Measurements from ENCODE around the gene CCDC136.

CCDC136 gene

DNA sequence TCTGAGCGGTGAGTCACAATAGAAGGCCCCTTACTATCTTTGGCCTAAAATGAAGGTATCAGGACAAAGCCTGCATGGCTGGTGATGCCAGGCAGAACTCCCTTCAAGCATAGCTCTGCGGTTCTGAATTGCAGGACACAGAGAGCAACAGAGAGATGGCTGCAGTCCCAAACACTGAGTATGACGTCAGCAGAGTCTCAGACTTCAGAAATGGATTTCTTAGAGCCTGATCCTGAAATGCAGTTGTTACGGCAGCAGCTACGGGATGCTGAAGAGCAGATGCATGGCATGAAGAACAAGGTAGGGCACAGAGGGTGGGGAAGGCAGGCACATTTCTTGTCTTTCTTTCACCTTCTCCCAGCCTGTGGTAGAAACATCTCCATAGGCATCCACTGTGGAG, 13.5 kb downstream of the CCDC136 start:
- DNase-seq (ENCODE audit: low spot score): no peak

GRCh38 chr7:128807191-128807590, 15.4 kb downstream of the CCDC136 start:
- DNase-seq (ENCODE audit: low spot score): no peak

GRCh38 chr7:128809363-128809762, 17.6 kb downstream of the CCDC136 start:
- DNase-seq (ENCODE audit: low spot score): no peak

- no peak for DNase-seq (ENCODE audit: low spot score)
These were observed 18.7 kb downstream of the CCDC136 start for GRCh38 chr7:128810473-128810872.

DNA sequence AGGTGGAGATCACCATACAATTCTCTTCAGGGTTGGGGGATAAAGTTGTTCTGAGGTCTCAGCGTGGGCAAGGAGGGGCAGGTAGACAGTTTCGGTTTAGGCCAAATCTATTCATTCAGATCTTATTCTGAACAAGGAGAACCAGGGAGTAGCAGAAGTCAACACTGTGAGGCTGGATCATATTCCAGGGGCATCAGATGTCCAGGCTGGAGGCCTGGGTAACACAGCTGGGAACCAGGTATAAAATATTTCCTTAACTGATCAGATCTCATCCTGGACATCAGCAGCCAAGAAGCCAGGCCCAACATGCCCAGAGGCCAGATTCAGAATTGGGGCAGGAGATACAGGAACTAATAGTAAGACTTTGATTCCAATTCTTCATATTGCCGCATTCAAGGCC, 19.2 kb downstream of the CCDC136 start:
- no peak for DNase-seq (ENCODE audit: low spot score)

DNA sequence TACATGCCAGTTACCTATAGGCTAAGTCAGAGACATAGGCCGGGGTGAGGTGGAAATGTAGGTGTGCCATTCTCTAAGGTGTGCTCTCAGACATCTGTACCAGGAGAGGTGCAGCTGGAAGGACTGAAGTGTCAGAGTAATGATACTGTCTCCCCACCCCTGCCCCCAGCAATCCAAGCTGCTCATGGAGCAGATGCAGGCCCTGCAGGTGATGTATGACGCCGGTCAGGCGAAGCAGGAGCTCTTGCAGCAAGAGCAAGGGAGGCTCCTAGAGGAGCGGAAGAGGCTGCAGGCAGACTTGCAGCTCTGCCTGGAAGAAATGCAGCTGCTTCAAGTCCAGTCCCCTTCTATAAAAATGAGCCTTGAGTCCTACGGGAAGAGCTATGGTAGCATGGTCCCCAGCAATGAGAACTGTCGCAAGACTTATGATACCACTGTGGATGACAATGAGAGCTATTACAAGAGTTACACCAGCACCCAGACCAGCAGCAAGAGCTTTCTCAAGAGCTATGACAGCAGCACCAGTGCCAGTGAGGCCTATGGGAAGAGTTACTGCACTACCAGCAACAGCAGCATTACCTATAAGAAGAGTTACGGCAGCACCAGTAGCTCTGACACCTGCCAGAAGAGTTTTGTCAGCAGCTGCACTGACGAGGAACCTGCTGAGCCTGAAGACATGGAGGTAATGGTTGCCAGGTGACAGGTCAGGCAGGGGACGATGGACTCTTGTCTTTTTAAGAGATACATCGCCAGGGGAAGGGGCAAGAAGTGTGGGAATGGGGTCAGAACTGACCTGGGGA, 20.1 kb downstream of the CCDC136 start:
- no peak for DNase-seq (ENCODE audit: low spot score)

GRCh38 chr7:128812514-128813168, 20.9 kb downstream of the CCDC136 start:
- no peak for DNase-seq (ENCODE audit: low spot score)

- no peak for DNase-seq (ENCODE audit: low spot score)
These were observed 22.7 kb downstream of the CCDC136 start for GRCh38 chr7:128814499-128814898.

DNA sequence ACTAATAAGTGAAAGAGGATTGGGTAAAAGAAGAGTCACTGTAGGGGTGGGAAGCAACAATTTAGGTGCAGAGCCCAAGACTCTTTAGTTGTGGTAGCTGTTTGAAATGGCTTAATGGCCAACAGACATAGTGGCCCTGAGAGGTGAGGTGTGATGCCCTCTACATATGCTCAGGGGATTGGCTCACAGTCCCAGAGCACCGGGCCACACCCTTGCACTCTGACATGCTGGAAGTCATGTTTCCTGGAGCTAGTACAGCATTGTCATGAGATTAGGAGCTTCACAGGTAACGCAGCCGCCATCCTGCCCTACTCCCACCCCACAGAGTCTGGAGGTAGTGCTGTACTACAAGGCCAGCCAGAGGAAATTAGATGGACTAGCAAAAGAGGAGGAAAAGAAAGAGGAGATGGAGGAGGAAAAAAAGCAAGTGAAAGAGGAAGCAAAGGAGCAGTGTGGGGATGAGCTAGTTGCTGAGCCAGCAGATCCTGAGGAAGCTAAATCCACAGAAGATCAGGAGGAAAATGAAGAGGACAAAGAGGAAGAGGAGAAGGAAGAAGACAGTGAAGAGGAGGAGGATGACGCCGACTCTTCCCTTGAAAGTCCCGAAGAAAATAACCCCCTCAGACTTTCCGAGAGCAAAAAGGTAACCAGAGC, 23.6 kb downstream of the CCDC136 start:
- DNase-seq (ENCODE audit: low spot score): no peak

DNA sequence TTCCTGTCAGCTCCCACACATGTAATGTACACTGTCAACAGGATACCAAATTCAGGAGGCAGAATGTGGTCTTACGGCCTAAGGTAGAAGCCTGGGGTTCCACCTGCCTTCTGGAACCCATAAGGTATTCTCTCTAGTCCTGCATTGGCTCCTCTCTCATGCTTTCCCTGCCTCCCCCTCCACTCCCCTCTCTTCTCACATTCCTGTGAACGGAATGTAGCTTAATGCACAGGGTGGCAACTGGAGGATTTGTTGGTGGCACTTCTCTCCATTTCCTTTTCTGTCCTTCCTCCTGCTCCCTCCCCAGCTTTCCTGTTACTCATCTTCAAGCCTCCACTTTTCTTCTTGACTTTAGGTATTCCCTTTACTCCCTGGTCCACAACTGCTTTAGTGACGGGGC, 26.9 kb downstream of the CCDC136 start:
- no peak for DNase-seq (ENCODE audit: low spot score)

GRCh38 chr7:128821724-128822123, 30.0 kb downstream of the CCDC136 start:
- DNase-seq (ENCODE audit: low spot score): no peak

- DNase-seq (ENCODE audit: low spot score): no peak
These were observed 34.7 kb downstream of the CCDC136 start for GRCh38 chr7:128826512-128826911.

DNA sequence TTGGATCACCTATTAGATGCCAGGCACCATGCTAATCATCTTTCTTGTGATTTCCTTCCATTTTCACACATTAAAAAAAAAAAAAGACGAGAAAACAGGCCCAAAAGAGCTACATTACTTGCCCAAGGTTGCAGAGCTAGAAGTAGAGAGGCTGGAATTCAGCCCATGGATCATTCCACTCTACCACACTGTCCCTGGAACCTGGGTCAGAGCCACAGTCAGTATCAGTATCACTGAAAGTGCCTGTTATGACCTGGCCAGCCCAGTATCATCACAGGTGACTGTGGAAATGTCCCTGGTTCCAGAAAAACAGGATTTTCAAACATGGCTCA, 35.1 kb downstream of the CCDC136 start:
- DNase-seq (ENCODE audit: low spot score): no peak

DNA sequence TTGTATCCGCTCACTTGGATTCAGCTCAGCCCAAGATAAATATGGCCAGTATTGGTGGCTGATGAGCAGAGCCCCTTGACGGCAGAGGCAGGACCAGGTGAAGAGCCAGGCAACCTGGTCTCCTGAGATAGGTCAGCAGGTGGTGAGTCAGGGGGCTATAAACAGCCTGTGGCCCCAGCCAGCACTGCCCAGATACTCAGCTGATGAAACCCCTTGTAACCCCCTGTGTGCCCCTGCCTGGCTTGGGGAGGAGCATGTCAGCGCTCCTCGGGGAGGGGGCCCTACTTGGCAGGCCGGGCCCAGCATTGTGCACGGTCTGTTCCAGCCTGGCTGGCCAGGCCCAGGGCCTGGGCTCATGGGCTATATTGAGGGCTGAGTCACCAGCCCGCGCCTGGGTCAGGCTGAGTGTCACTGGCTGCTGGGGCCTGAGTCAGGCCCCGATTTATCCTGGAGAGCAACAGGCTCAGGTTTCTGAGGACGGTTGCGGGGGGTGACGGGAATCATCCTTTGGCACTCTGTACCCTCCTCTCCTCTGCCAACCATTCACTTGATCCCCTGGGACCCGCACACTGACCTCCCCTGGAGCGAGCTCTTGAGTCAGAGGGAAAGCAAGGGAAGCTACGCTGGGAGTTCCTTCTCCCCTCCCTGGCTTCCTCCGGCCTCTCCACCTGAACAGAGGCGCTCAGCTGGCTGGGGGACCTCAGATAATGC, 35.6 kb downstream of the CCDC136 start:
- no peak for DNase-seq (ENCODE audit: low spot score)

DNA sequence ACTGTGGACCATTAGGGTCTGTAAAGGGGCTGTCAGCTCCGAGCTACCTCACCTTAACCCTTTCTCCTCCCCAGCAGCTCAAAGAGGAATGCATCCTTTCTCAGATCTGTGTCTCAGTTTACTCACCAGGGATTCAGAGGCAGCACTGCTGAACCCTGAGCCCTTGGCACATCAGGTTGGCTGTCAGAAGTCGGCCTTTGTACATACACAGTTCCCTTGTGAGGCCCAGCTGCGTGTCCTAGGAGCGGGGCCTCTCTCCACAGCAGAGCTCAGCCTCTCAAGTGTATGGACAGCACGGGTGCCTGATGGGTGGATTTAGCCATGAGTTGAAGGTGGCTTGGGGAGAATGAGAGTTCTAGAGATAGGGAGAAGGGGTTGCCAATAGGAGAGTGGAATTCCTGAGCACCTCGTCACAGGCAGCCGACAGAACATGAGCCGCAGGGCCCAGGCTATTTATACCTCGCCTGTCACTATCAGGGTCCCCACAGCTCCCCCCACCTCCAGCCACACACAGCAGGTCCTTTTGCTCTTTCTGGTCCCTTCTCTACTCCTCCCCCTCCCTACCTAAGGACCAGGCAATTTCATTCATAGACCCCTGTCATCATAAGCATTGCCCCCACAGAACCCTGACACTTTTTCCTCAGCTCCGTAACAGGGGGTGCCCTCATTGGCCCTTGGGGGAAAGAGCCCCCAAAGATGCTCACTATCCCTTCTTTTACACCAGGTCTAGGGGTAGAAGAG, 36.4 kb downstream of the CCDC136 start:
- DNase-seq (ENCODE audit: low spot score): no peak

DNA sequence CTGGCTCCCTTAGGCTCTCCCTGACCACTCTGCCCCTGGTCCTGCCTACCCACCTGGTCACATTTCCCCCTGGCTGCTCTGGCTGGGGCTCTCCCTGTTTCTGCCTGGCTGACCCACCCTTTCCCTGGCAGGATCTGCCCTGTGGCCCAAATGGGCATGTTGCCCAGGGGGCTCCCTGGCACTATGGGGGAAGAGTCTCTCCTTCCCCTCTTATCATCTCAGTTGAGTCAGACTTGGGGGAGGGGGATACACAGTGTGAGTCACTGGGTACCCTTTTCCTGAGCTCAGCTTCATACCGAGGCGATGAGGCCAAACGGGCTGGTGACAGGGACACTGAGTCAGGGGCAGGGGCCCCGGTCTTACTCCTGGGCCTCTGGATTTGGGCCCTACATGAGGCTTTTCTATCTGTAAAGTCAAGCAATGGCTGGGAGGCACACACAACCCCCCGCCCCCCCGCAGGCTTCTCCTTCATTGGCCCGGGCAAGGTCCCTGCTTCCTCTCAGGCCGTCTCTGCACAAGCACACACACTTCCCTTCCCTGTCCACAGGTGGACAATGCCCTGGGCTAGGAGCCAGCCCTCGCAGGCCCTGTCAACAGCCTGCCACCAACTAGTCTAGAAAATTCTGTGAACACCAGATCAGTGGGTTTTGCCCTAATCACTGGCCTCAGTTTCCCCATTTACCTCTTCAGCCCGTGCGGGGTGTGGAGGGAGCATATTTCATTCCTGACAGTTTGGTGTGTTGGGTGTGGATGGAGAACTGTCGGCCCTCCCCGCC, 37.8 kb downstream of the CCDC136 start:
- no peak for DNase-seq (ENCODE audit: low spot score)

- peak; percentile 20 for DNase-seq (ENCODE audit: low spot score)
These were observed 38.7 kb downstream of the CCDC136 start, which contains the start of gene FLNC for GRCh38 chr7:128830231-128831177. TSS of gene FLNC (plus strand) at chr7:128830406. CDS start at chr7:128830638, 232 bp downstream.

DNA sequence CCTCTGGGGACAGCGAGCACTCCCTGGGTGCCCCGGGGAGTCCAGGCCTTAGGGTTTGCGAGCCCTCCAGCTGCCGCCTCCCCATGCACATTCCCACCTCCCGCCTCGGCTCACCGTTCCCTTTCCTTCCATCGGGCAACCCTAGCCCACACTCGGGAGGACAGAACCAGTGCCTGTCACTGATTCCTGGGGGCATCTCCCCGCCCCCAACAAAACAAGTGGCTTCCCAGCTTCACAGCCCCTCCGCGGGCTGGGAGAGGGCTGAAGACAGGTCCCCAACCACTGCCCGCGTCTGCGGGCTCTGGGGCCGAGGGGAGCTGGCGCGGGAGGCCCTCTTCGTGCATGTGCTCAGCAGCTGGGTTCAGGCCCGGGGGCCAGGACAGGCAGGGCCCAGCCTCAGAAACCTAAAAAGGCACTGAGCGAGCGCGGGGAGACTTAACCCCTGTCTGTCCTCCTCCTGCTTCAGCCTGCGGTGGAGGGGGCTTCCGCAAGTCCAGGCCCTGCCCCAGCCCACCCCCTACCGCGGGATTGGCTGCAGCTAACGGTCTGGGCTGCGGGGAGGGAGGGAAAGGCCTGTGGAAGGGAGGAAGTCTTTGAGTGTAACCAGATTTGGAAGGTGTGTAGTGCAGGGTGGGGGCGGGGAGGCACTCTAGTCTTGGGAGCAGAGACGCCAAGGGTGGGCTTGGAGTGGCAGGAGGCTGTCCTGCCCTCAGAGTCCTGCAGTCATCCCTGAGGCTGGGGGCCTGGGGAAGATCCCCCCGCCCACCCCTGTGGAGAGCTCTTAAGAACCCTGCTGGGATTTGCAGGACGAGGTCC, 39.6 kb downstream of the CCDC136 start:
- DNase-seq (ENCODE audit: low spot score): no peak
